Fibroblast of lung (primary cell): ENCODE results near the gene SMAD3.

ENCODE experiments used
- CTCF ChIP-seq, 2 donors: IDR thresholded peaks in 1 of 2; conservative IDR thresholded peaks in 1 of 2; 1 replicate in 1 of 2; 2 replicates in 1 of 2; pipeline ENCODE4 v1.5.1; 2011 to 2012; ENCODE audit warnings: low read length in 2 of 2, control low read depth in 1 of 2, inconsistent platforms in 1 of 2, low read depth in 1 of 2, mild to moderate bottlenecking in 1 of 2
- EZH2 ChIP-seq: IDR thresholded peaks from 2 replicates; pipeline ENCODE4 v1.5.1; 2012; ENCODE audit warnings: low read length, control low read depth, mild to moderate bottlenecking; ENCODE audit errors: missing control alignments

GRCh38 chr15:67168694-67169093, 103.3 kb downstream of the SMAD3 start:
- TF ChIP-seq EZH2 = no peak
- no peak for TF ChIP-seq CTCF (conservative IDR thresholded peaks at IDR 0.05 in 1 of 2, IDR thresholded peaks at IDR 0.05 in 1 of 2; ENCODE audit: low read depth in 1 of 2, low read length in 2 of 2)
